Measurements from ENCODE around the gene BMAL1. TPM values are rescaled to one million over a fixed set of nuclear protein-coding genes. Genes with fewer than 3 reads are reported as not detected.
A peak's percentile ranks its signal among the peaks of the same experiment; 100 is the strongest.

BMAL1 gene
- polyA plus RNA-seq, 1 donor: 9.3 TPM

DNA sequence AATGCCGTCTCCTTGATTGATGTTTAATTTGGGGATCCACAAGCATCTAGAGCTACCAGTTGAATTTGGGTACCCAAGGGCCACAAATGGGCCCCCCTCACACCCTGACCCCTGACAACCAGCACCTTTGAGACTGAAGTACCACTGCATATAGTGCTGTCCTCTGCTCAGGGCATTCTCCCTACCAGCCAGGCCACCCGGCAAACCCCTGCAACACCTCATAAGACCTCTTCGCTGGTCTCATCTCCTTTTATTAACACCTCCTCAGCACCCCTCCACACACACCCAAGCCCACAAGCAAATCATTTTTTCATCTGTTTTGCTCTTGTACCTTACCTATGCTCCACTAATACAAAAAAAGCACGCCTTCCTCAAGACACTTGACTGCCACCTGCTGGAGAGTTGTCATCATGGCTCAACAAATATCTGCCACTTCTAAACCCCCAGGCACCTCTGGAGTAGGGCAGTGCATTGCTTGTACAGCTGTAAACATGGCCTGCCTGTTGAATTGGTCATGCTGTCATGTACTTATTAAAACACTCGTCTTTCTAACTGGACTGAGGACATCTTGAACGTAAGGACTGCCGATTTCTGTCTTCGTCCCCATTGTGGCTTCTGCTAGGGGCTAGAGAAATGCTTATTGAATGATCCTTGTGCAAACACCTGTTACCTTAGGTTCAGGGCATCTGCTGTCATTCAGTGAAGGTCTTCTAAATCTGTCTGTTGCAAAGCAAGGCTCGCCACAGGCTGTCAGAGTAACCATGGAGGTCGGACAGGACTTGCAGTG is 66.5 kb downstream of the BMAL1 start:
- peak; percentile 58 for DNase-seq

DNA sequence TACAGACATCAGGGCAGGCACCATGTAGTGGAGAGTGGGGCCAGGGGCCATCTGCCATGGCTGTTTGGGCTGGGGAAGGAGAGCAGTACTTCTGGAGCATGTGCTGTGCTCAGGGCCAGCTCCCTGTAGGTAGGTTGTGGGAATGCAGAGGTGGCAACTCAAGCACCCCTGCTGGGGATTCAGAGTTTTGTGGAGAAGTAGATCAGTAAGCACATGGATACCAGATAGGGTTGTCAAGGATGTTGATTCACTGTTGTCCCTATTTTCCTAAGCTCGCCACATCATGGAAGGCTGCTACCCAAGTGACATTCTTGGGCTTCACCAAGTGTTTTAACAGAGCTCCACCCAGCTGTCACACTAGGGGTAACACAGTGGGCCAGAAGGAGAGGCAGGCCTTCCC is 67.2 kb downstream of the BMAL1 start:
- DNase-seq: no peak

DNA sequence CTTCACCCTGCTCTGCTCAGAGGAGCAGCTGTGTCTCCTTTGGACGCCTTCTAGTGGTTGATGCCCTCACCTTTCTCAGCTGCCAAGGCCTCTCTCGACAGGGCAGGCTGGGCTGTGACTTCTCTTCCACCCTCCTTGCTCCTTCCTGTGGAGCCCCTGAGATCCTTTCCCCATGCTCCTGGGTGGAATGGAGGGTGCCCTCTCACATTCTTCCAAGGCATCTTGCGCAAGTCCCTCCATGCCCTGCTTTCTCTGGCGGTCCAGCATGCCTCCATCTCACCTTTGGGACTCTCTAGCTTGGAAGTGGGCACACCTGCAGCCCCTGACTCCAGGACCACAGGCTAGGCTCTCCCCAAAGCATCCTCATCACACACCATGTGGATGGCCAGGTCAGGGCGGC is 68.9 kb downstream of the BMAL1 start:
- DNase-seq: no peak

DNA sequence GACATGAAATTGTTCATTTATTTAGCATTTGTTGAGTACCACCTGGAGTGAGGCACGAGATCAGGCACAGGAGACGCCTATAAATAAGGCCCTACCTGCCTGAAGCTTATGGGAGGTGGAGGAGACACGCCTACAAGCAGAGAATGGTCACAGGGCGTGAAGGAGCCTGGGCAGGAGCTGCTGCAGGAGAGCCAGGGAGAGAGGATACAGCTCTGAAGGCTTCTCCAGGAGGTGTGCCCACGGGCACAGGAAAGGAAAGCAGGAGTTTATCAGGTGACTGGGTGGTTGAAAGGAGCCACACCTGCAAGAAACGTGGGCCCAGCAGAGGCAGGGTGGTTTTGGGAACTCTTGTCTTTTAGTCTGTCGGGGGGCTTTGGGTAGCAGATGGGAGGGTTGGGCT is 70.3 kb downstream of the BMAL1 start:
- DNase-seq: no peak

DNA sequence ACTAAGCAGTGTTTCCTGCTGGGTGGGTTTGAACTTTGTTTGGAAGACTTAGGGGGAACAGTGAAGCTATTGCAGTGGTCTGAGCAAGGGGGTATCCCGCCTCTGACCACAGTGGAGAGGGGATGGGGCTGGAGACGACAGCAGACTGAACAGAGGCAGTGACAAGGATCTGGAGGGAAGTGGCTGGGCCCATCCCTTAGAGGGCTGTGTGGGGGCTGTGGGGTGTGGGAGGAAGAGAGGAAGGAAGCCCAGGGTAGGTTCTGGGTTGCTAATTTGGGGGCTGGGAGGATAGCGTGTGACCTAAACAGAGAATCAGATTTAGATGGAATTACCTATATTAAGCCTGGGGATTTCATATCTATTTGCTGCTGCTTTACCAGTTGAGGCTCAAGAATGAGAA is 70.7 kb downstream of the BMAL1 start:
- no peak for DNase-seq

DNA sequence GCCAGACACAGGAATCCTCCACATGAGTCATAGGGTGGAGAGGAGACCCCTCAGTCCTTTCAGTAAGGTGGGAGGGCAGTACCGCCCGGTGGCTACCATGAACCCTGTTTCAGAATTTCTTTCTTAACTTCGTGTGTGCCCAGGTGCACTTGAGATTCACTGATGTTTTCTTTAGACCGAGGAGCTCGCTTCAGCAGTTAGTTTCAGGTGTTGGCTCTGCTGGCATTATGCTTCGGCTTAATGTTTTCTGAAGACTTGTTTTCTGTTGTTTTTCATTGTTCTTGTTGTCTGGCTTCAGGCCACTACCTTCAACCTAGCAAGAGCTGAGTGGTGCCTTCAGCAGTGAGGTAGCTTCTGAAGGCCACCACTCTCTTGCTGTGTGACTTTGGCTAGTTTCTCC is 71.5 kb downstream of the BMAL1 start:
- DNase-seq: no peak

DNA sequence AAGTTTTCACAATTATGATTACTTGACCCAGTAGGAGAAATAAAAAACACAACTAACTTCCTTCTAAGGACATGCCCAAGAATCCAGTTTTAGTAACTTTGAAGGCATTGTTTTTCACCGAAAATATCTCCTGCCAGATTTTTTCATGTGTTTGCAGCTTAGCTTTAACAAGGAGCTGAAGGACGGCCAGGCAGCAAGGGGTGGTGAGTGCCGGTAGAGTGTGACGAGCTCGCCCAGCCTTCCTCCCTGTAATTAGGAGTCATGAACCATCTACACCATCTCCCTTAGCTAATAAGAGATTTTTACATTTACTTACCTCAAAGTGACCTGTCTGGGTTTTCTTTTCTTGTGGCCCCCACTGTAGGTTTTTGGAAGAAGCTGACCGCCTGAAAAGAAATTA is 72.0 kb downstream of the BMAL1 start:
- no peak for DNase-seq

DNA sequence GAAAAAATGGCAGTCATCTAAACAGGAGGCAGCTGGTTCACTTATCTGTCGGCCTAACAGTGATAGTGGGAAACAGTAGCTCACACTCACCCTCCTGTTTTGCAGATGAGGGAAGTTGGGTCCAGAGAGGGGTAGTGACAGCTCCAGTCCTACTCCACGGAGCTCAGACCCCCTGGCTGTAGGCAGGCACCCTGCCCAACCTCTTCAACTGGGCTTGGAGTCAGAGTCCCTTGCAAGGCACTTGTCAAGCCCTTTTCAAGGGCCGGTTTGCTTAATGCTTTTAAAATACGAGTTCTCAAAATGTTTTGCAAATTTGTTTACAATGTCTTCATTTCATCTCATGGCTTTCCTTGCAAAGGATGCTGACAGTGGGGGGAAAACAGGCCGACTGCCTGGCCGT is 75.1 kb downstream of the BMAL1 start:
- no peak for DNase-seq

DNA sequence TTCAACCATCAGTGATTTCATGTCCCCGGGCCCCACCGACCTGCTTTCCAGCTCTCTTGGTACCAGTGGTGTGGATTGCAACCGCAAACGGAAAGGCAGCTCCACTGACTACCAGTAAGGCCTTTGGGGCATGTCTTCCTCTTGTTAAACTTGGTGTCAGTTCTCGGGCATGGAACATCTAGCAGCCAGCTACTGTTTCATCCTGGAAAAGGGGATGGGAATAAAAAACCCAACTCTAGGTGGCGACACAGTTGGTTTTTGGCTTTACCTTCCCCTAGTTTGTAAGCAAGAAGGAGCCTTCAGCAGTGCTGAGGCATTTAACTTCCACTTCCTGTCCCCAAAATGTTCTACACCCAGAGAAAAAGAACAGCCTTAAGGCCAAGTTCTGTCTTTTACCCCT is 76.7 kb downstream of the BMAL1 start:
- no peak for DNase-seq

DNA sequence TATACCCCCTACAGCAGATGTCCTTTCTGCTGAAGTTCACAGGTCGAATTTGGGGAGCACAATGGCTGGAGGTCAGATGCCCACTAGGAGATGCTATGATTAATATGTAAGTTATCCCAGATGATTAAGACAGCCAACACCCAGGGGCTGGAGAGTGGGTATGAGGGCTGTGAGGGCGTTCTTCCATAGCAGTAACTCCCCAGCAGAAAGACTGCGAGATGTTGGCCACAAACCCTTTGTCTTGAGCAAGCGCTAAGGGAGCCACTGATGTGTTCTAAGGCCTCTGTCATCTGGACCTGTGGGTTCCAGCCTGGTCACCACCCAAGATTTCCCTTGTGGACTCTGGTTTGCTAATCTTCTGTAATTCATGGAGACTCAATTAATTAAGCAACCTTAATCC is 77.6 kb downstream of the BMAL1 start:
- no peak for DNase-seq

DNA sequence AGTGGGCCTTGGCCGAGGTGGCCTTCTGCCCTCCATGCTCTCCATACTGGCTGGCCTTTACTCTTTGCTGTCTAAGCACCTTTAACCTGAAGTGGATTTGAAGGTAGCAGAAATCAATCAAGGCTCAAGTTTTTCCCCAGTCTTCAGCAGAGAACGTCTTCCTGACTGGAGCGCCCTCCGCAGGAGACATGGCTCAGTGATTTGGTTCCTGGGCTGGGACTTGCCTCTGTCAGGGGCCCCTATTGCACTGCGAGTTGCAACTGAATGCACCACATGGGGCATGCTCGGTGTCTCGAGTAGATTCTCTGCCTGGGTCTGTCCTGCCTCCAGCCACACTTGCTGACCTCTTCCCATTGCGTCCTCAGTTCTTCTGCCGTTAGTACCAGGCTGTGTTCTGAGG is 79.6 kb downstream of the BMAL1 start:
- no peak for DNase-seq

DNA sequence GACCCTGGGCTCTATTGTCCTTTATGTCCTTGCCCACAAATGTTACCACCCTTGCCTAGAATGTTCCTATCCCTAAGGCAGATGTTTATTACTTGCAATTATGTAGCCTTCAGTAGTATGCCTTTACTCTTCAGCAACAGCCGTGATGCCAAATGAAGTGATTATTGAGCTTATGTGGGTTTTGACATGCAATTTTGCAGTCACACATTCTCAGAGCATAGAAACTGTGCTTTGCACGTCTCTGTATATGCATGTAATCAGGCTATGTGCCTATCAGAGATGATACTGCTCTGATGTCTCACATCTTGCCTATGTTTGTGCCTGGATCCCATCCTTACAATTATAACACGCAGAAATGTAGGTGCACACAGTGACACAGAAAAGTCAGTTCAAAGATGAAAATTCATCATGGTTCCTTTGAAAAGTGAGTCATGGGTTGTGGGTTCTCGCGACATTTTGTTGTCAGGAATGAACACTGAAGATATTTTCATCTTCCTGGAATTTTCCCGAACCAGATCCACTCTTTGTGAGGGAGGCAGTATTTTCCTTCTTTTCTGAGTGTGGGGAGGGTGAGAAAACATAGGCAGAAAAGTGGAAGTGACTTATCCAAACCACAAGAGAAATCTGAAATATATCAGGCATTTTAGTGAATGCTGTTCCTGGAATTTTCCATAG is 81.1 kb downstream of the BMAL1 start:
- no peak for DNase-seq

DNA sequence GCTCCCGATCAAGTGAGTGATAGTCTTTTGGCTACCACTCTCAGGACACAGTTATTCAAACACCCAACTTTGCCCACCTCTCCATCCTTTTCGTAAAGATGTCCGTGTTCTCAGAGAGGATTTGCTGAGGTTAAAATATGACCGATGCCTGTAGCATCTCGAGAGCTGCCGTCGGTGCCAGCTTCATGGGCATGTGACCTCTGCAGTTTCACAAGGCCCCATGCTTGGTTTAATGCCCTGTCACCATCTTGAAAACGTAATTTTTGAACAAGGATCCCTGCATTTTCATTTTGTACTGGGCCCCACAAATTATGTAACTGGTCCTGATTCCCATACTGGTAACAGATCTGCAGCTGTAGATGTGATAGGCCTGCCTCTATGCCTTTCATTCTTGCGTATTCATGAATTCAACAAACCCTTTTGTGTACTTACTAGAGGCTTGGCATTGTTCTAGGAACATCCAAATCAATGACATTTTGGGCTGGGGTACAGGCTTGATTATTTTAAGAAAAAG is 85.1 kb downstream of the BMAL1 start:
- no peak for DNase-seq

DNA sequence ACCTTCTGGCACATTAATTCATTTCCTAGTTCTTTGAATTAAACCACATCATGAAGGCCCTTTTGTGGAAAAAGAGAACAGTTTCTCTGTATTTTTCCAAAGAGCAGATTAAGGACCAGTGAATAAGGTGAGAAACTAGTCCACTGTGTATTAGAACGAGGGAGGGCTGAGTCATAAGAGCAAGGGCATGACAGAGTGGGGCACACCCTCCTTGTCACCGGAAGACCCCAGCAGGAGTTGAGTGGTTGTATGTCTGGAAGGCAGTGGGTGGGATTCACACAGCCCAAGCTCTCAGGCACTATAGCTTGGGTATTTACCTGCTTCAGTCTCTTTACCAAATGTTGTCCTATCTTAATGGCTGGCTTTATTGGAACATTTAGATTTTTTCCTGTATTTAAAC is 86.8 kb downstream of the BMAL1 start:
- no peak for DNase-seq

DNA sequence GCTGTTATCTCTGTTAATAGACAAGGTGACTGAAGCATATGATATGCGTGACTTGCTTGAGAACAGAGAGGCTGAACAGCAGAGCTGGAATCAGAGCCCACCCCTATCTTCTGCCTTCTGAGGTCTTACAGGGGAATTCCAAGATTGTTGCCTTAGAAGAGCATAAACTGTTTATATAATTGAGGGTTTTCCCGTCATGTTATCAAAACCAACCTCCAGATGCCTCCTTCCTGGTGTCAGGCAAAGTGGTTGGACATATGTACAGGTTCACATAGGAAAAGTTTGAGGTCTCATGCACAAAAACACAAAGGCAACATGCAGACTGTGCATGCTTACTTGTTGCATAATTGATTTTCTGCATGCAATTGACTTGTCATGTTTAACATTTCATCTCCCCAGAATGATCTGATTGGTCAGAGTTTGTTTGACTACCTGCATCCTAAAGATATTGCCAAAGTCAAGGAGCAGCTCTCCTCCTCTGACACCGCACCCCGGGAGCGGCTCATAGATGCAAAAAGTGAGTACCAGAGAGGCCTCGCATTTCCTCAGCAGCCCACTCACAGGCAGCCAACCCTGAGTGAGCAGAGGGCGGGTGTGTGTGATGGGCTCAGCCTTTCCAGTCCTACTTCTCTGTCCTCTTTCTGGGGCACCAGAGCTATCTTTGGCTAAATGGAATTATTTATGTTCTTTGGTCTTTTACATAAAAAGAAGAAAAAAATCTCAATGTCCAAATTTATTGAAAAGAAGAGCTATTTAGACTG is 88.9 kb downstream of the BMAL1 start:
- DNase-seq: no peak

DNA sequence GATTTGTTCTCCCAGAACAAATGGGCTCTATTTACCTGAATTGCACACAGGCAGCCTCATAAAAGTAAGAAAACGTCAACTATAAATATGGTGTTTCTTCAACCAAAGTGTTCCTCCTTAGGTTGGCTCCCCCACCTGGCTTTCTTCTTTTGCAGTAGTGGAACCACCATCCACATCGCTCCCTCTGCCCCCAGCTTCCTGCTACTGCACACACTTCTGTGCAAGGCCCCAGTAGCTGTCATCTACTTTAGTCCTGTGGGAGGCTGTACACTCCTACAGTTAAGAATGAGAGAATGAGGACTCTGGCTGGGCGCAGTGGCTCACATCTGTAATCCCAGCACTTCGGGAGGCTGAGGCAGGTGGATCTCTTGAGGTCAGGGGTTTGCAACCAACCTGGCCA is 89.5 kb downstream of the BMAL1 start:
- DNase-seq: no peak

DNA sequence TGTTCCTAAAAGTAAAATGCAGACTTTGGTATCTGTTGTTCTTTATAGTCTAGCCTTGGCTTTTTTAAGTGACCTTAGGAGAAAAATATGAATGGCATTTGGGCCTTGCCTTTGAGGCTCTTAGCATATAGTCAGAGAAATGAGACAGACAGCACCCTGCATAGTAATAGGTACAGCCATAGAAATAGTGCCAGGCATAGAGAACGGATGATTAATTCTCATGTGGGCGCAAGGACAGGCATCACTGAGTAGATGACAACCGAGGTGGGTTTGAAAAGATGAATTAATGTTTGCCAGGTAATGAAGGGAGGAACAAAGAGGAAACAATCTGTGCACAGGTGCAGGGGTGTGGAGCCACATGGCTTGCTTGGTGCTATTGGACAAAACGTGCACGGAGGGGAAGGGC is 90.5 kb downstream of the BMAL1 start:
- no peak for DNase-seq

DNA sequence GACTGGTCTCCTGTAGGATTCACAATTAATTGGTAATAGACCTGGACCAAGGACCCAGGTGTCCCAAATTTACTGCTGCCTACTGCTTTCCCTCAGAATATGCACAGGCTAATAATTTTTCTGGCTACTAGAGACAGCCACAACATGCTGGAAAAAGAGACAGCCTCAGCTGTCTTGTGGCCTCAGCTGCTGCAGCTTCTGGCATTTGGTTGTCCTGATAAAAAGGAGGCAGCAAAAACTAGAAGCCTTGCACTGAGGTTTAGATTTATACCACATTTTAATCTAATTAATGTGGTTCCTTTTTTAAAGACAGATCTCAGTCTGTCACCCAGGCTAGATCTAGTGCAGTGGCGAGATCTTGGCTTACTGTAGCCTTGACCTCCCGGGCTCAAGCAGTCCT is 95.6 kb downstream of the BMAL1 start:
- DNase-seq: no peak

DNA sequence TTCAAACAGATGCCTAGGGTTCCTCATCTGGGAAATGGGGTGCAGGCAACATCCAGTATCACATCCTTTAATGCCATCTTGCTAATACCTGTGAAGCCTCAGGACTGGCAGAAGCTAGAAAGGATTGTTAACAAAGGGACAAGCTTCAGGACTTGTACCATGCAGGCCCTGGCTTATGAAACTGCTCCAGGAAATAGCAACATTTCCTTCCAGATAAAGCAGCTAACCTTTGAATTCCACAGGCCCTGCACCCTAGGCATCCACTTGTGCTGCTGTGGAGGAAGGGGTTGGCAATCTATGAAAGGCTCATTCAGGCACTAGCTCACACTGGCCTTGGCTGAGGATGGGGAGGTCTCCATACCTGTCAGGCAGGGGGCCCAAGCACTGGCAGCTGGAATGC is 98.2 kb downstream of the BMAL1 start:
- no peak for DNase-seq

DNA sequence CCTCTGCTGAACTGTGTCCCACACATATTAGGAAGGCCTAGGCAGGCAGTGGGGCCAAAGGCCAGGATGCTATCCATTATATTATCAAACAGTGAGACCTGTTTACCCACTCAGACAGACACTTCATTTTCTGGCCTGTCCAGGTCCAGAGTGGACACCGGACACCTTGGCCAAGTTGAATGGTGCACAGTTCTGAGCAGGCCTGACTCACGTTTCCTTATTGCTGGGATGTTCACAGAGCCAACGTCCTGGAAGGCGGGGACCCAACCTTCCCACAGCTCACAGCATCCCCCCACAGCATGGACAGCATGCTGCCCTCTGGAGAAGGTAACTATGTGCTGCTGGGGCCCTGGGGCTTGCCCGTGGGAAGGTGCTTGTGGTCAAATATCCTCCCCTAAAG is 98.8 kb downstream of the BMAL1 start:
- no peak for DNase-seq

DNA sequence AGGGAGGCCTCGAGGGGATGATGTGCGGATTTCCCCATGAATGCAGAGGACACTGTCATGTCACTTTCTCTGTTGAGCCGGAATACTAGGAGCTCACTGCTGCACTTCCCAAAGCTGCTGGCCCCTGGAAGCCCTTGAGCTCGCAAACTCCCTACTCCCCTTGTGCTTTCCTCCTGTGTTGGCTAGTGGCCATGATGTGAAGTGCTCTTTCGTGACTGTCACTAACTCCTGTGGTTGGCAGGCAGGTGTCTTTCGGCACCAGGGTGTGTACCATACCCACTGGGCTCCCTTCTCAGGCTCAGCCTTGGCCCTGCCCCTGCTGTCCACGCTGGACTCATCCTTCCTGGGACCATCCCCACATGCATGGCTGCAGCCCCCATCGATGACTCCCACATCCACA is 99.2 kb downstream of the BMAL1 start:
- no peak for DNase-seq

DNA sequence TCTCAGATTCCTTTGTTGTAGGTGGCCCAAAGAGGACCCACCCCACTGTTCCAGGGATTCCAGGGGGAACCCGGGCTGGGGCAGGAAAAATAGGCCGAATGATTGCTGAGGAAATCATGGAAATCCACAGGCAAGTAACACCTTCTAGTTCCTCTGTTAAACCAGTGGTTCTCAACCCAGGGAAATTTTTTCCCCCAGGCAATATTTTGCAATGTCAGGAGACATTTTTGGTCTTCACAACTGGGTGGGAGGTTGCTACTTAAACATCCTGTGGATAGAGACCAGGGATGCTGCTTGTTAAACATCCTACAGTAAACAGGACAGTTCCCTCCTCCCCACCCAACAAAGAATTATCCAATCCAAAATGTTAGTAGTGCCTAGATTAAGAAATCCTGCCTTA is 100.7 kb downstream of the BMAL1 start:
- DNase-seq: no peak

DNA sequence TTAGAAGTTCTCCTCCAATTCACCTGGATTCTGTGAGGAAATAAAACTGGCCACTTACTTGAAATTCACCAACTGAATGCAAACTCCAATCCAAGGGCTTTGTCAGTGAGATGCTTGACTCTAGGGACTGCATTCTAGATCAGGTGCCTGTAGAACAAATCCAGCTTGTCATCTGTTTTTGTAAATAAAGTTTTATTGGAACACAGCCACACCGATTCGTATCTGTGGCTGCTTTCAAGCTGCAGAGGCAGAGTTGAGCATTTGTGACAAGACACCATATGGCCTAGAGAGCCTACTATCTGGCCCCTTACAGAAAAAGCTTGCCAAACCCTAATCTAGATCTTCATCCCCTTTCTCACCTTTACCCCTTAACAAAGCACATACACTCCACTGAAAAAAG is 103.1 kb downstream of the BMAL1 start:
- no peak for DNase-seq

DNA sequence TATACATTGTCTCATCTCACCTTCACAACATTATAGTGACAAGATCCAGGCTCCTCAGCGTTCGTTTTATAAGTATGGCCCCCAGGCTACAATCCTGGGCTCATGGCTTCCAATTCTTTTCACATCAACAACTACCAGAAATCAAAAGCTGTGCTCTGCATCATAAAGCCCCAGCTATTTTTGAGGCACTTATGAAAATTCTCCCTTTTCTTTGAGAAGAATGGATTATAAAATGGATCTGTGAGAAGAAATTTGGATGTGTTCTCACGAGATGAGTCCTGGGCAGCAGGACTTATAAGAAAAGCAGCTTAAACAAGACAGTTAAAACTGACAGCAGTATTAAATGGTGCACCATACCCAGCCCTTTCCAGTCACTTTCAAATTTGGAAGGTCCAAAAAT is 105.2 kb downstream of the BMAL1 start:
- DNase-seq: no peak

Data from hindlimb muscle (tissue), 1 donor.